Measurements from ENCODE around the gene HSPA2. TPM values are rescaled to one million over a fixed set of nuclear protein-coding genes. Genes with fewer than 3 reads are reported as not detected.

The HSPA2 gene
- total RNA-seq, 4 donors from 2014 or later: 4.7 to 23.4 (median 17.5) TPM

DNA sequence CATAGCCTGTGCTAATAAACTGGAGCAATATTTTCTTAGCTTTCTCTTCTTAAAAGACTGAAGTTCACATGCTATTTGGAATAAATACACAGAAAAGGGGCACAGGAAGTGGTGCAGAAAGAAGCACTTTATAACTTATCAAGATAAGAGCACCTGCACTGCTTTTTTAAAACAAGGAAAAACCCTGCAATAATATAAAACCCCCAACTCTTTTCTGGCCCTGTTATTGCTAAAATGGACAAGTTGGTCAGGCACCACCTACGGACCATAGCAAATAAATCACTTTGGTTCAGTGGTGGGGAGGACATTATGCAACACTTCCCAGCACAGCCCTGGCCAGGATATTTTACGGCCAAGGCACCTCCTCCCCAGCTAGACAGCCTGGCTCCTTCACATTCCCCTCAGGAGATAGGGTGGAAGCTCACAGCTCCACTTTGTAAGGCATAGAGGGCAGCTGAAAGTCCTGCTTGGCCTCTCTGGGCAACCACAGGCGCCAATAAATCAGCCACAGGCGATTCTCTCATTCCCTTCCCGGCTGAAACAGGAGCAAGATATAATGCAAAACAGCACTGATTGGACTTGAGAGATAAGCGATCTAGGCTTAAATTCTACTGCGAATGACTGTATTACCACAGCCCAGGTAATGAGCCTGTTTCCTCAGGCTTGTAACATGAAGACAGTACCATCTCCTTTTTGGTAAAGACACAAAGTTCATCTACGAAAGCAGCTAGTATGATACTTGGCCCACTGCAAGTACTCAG, 39.0 kb upstream of the HSPA2 start:
- DNase-seq (ENCODE audit: low spot score): peak; percentile 24
- peak; percentile 60 for ATAC-seq (ENCODE audit: low FRiP score)
- TF ChIP-seq, protein P1, sequence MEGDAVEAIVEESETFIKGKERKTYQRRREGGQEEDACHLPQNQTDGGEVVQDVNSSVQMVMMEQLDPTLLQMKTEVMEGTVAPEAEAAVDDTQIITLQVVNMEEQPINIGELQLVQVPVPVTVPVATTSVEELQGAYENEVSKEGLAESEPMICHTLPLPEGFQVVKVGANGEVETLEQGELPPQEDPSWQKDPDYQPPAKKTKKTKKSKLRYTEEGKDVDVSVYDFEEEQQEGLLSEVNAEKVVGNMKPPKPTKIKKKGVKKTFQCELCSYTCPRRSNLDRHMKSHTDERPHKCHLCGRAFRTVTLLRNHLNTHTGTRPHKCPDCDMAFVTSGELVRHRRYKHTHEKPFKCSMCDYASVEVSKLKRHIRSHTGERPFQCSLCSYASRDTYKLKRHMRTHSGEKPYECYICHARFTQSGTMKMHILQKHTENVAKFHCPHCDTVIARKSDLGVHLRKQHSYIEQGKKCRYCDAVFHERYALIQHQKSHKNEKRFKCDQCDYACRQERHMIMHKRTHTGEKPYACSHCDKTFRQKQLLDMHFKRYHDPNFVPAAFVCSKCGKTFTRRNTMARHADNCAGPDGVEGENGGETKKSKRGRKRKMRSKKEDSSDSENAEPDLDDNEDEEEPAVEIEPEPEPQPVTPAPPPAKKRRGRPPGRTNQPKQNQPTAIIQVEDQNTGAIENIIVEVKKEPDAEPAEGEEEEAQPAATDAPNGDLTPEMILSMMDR (IDR thresholded peaks at IDR 0.05): no peak

- TF ChIP-seq, protein P1 (IDR thresholded peaks at IDR 0.05): no peak
- DNase-seq (ENCODE audit: low spot score) (no peak), ATAC-seq (ENCODE audit: low FRiP score) (no peak)
Observed at GRCh38 chr14:64502456-64502855, 38.1 kb upstream of the HSPA2 start.

- ATAC-seq (ENCODE audit: low FRiP score) (no peak), DNase-seq (ENCODE audit: low spot score) (no peak)
- TF ChIP-seq, protein P1 (IDR thresholded peaks at IDR 0.05): no peak
Observed at GRCh38 chr14:64502887-64503433, 37.6 kb upstream of the HSPA2 start.

DNA sequence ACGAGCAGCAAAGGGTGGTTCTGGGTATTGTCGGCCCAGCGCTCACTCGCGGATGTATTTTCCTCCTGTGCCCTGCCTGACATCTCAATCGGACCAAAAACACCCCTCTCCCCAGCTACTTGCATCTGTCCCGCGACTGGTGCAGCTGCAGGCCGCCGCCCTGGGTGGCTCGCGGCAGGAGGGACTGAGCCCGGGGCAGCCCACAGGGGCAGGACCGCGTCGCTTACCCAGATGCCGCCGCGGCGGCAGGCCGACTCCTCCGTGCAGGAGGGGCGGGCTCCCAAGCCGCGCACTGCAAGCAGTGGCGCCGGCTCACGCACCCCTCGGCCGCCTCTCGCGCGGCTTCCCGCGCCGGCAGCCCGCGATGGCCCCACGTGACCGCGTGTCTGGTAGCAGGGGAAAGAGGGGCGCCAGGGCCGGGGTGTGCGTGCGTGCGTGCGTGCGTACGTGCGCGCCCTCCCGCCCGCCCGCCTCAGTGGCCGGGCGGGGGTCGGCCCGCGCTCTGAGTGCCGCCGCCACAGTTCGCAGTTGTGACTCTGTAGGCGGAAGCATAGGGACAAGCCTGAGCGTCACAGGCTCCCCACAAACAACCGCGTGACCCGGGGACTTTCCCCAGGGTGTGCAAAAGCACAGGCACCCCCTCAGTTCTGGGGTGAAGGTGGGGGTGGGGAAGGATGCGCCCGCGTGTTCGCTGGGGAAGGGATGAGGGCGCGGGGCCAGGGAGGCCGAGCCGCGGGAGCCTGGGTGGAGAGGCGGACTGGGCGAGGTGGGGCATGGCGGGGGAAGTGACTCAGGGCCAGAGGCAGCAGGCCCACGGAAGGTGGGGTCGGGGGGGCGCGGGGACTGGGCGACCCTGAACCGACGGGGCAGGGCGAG, 36.9 kb upstream of the HSPA2 start, which contains the start of gene ZBTB25:
Gene ZBTB25 (minus strand): TSS at position 405 of the 876 bp plus-strand sequence. CDS start 13,305 bp downstream, outside the sequence.
- TF ChIP-seq, protein P1 (IDR thresholded peaks at IDR 0.05): no peak
- ATAC-seq (ENCODE audit: low FRiP score): peak; percentile 80
- peak; percentile 72 for DNase-seq (ENCODE audit: low spot score)

- peak; percentile 46 for ATAC-seq (ENCODE audit: low FRiP score)
- peak; percentile 35 for DNase-seq (ENCODE audit: low spot score)
- TF ChIP-seq, protein P1 (IDR thresholded peaks at IDR 0.05): no peak
Observed at GRCh38 chr14:64504310-64504896, 36.1 kb upstream of the HSPA2 start, which contains the start of gene ZBTB1. TSS of gene ZBTB1 (plus strand) at chr14:64504770. CDS start at chr14:64521505, 16,735 bp downstream.

- TF ChIP-seq, protein P1 (IDR thresholded peaks at IDR 0.05): no peak
- DNase-seq (ENCODE audit: low spot score) (peak; percentile 73), ATAC-seq (ENCODE audit: low FRiP score) (peak; percentile 42)
Observed at GRCh38 chr14:64504897-64505794, 35.4 kb upstream of the HSPA2 start.
